C4-2B (cell line): ENCODE measurements around the gene STRADB.

ENCODE experiments used
- CTCF ChIP-seq: fragments of 450-650 bp; conservative IDR thresholded peaks from 2 replicates; pipeline ENCODE4 v1.5.1; 2017; ENCODE audit warnings: mild to moderate bottlenecking
- ZFX ChIP-seq: fragments of 450-650 bp; IDR thresholded peaks from 2 replicates; pipeline ENCODE4 v1.6.1; 2017

DNA sequence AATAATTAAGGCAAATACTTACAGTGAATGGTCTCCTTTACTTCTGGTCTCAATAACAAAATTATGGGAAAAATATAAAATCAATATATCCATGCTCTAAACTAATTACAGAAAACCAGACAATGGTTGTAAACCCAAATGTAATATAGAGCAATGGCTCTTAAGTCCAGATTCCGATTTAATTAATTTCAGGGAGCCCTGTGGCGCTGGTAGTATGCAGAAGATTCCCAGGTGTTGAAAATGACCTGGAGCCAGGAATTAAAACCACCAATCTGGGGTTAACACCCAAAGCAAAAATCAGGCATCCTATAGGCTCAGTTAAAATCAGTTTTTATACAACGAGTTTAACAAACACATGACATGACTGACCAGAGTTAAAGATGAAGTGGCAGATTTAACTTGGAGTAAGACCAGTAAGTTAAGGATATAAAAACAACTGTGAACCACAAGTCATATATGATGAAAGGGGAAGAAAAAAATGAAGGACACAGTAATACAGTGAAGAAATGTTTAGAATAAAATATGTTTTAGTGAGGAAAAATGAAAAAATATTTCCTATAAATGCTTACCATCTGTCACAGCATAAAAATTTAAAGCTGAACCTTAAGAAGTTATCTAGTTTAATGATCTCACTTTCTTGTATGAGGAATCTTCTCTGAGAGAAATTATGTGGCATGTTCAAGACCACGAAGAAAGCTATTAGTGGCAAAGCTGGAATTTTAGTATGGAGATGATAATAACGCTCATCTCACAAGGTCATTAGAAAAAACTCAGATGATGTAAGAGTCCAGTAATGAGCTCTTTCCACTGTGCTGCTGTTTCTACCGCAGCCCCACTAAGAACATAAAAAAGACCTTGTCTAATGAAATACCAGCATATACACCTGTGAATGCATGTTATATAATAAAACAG, 48.6 kb upstream of the STRADB start:
- TF ChIP-seq CTCF (no peak), ZFX (no peak)
